Fibroblast of pulmonary artery (primary cell): ENCODE data around the gene LOXHD1.
A peak's percentile ranks its signal among the peaks of the same experiment; 100 is the strongest.

Experiments used
- DNase-seq: peaks from one replicate; pipeline ENCODE4 v3.0.0-alpha.2; 2010; ENCODE audit warnings: low read depth
- H3K4me3 ChIP-seq: replicated peaks from 2 replicates; pipeline ENCODE4 v1.5.1; 2011; ENCODE audit warnings: low read depth, mild to moderate bottlenecking, control low read depth, low read length, moderate library complexity
- CTCF ChIP-seq: IDR thresholded peaks from 2 replicates; pipeline ENCODE4 v1.5.1; 2011; ENCODE audit warnings: mild to moderate bottlenecking, control low read depth, low read length, inconsistent platforms; ENCODE audit errors: missing control alignments

LOXHD1 gene

GRCh38 chr18:46672062-46672970 is 15.3 kb upstream of the LOXHD1 start:
- no peak for TF ChIP-seq CTCF
- no peak overlapping the region for H3K4me3 ChIP-seq
- DNase-seq, result no peak

DNA sequence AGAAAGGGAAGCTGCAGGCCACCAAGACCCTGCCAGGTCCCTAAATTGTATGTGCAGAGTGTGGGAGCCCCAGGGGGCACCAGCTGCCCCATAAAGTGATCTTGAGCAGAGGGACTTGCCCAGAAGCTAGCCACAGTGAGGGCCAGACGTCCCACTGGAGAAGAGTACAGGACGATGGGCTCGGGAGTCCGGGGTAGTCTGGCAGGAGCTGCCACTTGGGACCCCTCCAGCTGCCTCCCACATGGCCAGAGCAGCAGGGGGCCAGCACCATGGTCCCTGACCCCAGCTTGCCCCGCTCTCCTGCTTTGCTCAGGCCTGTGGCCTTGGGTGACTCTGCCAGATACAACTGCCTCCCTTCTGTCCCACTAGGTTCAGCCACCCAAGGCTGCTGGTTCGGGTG is 11.7 kb upstream of the LOXHD1 start:
- H3K4me3 ChIP-seq, result no peak overlapping the region

GRCh38 chr18:46668135-46668534 is 11.1 kb upstream of the LOXHD1 start:
- no peak overlapping the region for H3K4me3 ChIP-seq
- DNase-seq, result no peak
- no peak for TF ChIP-seq CTCF

More for the DNA sequence above, 11.7 kb upstream of the LOXHD1 start:
- no peak for TF ChIP-seq CTCF
- no peak for DNase-seq

- no peak overlapping the region for H3K4me3 ChIP-seq
- no peak for DNase-seq
- no peak for TF ChIP-seq CTCF
These were observed 6.5 kb upstream of the LOXHD1 start for GRCh38 chr18:46663539-46663938.

- TF ChIP-seq CTCF, result no peak
- DNase-seq, result peak; percentile 31
- H3K4me3 ChIP-seq, result no peak overlapping the region
These were observed 4.1 kb upstream of the LOXHD1 start for GRCh38 chr18:46660957-46661749.

- TF ChIP-seq CTCF, result no peak
- no peak for DNase-seq
- no peak overlapping the region for H3K4me3 ChIP-seq
These were observed 2.5 kb upstream of the LOXHD1 start for GRCh38 chr18:46659484-46659883.
